ENCODE measurements around the gene IER5. TPM values are rescaled to one million over a fixed set of nuclear protein-coding genes. Genes with fewer than 3 reads are reported as not detected.
A peak's percentile ranks its signal among the peaks of the same experiment; 100 is the strongest.

The IER5 gene
- total RNA-seq, 2 donors from 2014 or later, result 10.3 to 14.3 TPM

DNA sequence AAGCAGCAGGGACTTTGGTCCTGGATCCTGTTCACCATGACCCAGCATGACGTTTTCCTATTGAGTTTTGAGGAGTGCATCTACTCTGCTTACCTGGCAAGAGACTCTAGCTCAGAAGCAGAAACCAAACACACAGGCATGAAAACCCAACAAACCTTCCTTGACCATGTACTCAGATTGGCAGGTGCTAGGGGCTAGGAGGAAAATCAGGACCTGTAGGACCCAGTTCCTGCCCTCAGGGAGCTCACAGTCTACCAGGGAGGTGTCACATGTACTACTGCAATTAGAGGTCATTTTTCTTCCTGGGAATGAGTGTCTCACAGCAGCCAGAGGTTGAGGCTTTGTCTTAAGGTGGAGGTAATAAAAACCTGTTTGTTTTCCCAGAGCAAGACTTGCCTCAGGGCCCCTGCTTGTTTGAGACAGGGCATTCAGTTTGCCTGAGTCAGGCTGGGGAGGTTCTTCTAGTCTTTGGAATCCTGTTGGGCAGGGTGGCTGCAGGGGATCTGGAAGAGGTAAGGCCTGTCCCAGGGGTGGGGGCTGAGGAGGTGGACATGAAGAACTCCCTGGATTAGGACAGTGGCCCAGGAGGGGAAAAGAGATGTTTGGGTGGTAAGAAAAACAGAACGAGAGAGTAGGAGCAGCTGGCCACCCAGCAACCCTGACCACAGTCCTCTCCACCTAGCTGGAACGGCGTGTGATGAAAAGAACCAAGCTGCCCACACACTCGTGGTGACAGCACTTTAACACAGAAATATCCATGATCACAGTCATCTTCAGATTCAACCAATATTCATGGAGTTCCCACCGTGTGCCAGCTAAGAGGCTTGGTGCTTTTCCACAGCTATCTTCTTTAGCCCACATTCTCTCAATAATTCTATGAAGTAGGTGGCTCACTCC lies 30.8 kb downstream of the IER5 start:
- Histone ChIP-seq H3K4me3 (no peak overlapping the region), H3K4me1 (replicated peaks) (no peaks in the 10 kb centered on the region), H3K9me3 (no peaks in the 10 kb centered on the region), H3K36me3 (no peaks in the 10 kb centered on the region), H3K27ac (no peak overlapping the region), H3K27me3 (replicated peaks; ENCODE audit: insufficient read depth) (no peaks in the 10 kb centered on the region)
- no peak for TF ChIP-seq CTCF (IDR thresholded peaks at IDR 0.05)
- TF ChIP-seq POLR2AphosphoS5 (IDR thresholded peaks at IDR 0.05), result no peak
- TF ChIP-seq POLR2A (IDR thresholded peaks at IDR 0.05), result no peak
- WGBS, result 65% methylated on average over 6 of the region's 6 CpGs
- intact Hi-C loops (cut with DNase I), result no loop called here
- DNase-seq (ENCODE audit: low spot score), result peak; percentile 44

- intact Hi-C loops (cut with DNase I), result no loop called here
- 75% methylated on average over 2 of the region's 2 CpGs for WGBS
Observed at GRCh38 chr1:181120924-181121323, 32.4 kb downstream of the IER5 start.

GRCh38 chr1:181121498-181121897 lies 33.0 kb downstream of the IER5 start:
- Histone ChIP-seq H3K4me1 (replicated peaks) (no peaks in the 10 kb centered on the region), H3K4me3 (no peak overlapping the region), H3K27me3 (replicated peaks; ENCODE audit: insufficient read depth) (no peaks in the 10 kb centered on the region), H3K36me3 (no peaks in the 10 kb centered on the region), H3K27ac (no peak overlapping the region), H3K9me3 (no peaks in the 10 kb centered on the region)
- intact Hi-C loops (cut with DNase I), result no loop called here
- TF ChIP-seq POLR2AphosphoS5 (IDR thresholded peaks at IDR 0.05) (no peak), CTCF (IDR thresholded peaks at IDR 0.05) (no peak), POLR2A (IDR thresholded peaks at IDR 0.05) (no peak)
- 87% methylated on average over 5 of the region's 5 CpGs for WGBS
- DNase-seq (ENCODE audit: low spot score), result no peak

More at GRCh38 chr1:181120924-181121323, 32.4 kb downstream of the IER5 start:
- DNase-seq (ENCODE audit: low spot score), result no peak
- H3K4me3 ChIP-seq, result no peak overlapping the region
- no peaks in the 10 kb centered on the region for H3K27me3 ChIP-seq (replicated peaks; ENCODE audit: insufficient read depth)
- H3K4me1 ChIP-seq (replicated peaks), result no peaks in the 10 kb centered on the region
- H3K9me3 ChIP-seq, result no peaks in the 10 kb centered on the region
- TF ChIP-seq POLR2A (IDR thresholded peaks at IDR 0.05) (no peak), CTCF (IDR thresholded peaks at IDR 0.05) (no peak), POLR2AphosphoS5 (IDR thresholded peaks at IDR 0.05) (no peak)
- no peaks in the 10 kb centered on the region for H3K36me3 ChIP-seq
- no peak overlapping the region for H3K27ac ChIP-seq

DNA sequence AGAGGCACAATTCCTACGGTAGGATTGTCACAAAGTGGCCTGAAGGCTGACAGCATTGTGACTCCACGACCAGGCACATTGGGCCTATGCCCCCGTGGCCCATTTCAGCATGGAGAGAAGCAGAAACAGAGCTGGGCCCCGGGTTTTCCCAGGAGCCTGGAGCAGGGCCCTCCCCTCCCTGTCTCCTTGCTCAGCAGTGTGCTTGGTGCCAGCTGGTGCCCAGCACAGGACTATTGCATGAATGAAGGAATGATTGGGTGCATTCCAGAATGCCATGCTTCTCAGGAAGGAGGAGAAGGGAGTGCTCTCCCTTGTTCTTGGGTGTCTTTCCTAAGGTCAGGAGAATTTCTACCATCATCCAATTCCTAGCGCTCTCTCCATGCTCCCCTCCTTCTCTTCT lies 33.7 kb downstream of the IER5 start:
- Histone ChIP-seq H3K9me3 (no peaks in the 10 kb centered on the region), H3K4me1 (replicated peaks) (no peaks in the 10 kb centered on the region), H3K27me3 (replicated peaks; ENCODE audit: insufficient read depth) (no peaks in the 10 kb centered on the region), H3K4me3 (no peak overlapping the region), H3K27ac (no peak overlapping the region), H3K36me3 (no peaks in the 10 kb centered on the region)
- WGBS, result 89% methylated on average over 5 of the region's 5 CpGs
- intact Hi-C loops (cut with DNase I), result no loop called here
- TF ChIP-seq POLR2A (IDR thresholded peaks at IDR 0.05), result no peak
- TF ChIP-seq POLR2AphosphoS5 (IDR thresholded peaks at IDR 0.05), result no peak
- no peak for TF ChIP-seq CTCF (IDR thresholded peaks at IDR 0.05)
- no peak for DNase-seq (ENCODE audit: low spot score)

- TF ChIP-seq POLR2A (IDR thresholded peaks at IDR 0.05) (no peak), CTCF (IDR thresholded peaks at IDR 0.05) (no peak), POLR2AphosphoS5 (IDR thresholded peaks at IDR 0.05) (no peak)
- 82% methylated on average over 3 of the region's 3 CpGs for WGBS
Observed at GRCh38 chr1:181123173-181123572, 34.7 kb downstream of the IER5 start.

More at GRCh38 chr1:181123173-181123572, 34.7 kb downstream of the IER5 start:
- Histone ChIP-seq H3K36me3 (no peaks in the 10 kb centered on the region), H3K4me1 (replicated peaks) (no peaks in the 10 kb centered on the region), H3K27ac (no peak overlapping the region), H3K9me3 (no peaks in the 10 kb centered on the region), H3K27me3 (replicated peaks; ENCODE audit: insufficient read depth) (no peaks in the 10 kb centered on the region), H3K4me3 (no peak overlapping the region)
- intact Hi-C loops (cut with DNase I), result no loop called here
- DNase-seq (ENCODE audit: low spot score), result no peak
